HG03025 (cell line): ENCODE data around the gene PPIL4.
"Not testable (repeated sequence)": the region's sequence is repeated elsewhere in the genome, so short reads cannot be mapped to it uniquely, and the experiment has no call there.

ENCODE experiments used
- ATAC-seq: cut with Tn5 transposase; IDR thresholded peaks from one replicate; pipeline ENCODE4 v1.9.1; 2021; ENCODE audit warnings: mild to moderate bottlenecking, moderate library complexity; ENCODE audit not compliant: unreplicated experiment, low FRiP score

PPIL4 gene

DNA sequence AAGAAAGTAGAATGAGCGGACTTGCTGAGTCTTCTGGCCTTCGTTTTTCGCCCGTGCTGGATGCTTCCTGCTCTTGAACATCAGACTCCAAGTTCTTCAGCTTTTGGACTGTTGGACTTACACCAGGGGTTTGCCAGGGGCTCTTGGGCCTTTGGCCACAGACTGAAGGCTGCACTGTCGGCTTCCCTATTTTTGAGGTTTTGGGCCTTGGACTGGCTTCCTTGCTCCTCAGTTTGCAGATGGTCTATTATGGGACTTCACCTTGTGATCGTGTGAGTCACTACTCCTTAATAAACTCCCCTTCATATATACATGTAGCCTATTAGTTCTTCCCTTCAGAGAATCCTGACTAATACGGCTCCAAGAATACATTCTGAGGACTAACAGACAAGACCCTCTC lies 83.1 kb downstream of the PPIL4 start:
- ATAC-seq: not testable (repeated sequence)

DNA sequence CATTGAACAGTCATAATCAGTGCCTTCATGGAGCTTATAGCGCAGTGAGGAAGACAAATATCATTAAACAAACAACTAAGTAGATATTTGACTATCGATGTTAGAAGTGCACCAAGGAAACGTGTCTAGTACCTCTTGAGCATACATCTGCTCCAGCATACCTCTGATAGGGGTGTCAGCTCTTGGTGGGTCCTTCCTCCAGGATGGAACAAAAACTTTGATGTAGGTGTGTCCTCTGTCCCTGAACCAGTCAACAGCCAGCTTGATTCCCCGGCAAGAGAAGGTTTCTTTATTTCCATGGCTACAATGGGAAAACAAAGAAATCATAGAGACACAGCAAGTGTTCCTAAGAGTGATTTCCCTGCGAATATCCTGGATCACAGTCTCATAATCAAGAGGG lies 84.2 kb downstream of the PPIL4 start:
- no peak for ATAC-seq

- ATAC-seq: not testable (repeated sequence)
Measured at GRCh38 chr6:149460249-149460648, 85.6 kb downstream of the PPIL4 start.

DNA sequence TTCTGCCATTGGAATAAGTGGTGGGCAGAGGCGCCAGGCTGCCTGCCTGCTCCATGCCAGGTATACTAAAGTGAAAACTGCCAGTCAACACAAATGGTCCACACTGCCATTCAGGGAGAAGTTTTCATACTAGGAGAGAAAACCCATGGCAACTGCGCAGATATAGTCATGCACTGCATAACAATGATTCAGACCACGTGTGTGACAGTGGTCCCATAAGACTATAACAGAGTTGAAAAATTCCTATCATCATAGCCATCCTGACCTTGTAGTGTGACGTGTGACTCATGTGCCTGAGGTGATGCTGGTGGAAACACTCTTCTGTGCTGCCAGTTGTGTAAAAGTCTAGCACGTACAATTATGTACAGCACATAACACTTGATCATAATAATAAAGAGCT lies 86.1 kb downstream of the PPIL4 start:
- no peak for ATAC-seq

GRCh38 chr6:149458806-149459205 lies 87.0 kb downstream of the PPIL4 start:
- no peak for ATAC-seq

GRCh38 chr6:149458196-149458595 lies 87.6 kb downstream of the PPIL4 start:
- ATAC-seq: no peak

- no peak for ATAC-seq
Measured at GRCh38 chr6:149457316-149457884, 88.4 kb downstream of the PPIL4 start.

- ATAC-seq: no peak
Measured at GRCh38 chr6:149456311-149457021, 89.4 kb downstream of the PPIL4 start.

GRCh38 chr6:149455031-149455732 lies 90.7 kb downstream of the PPIL4 start:
- ATAC-seq: no peak
